IgD-negative memory B cell (primary cell): ENCODE data around the gene KAT2B. TPM values are rescaled to one million over a fixed set of nuclear protein-coding genes. Genes with fewer than 3 reads are reported as not detected.

Source experiments
- H3K27ac Mint-ChIP-seq, 3 donors: one replicate each; pipeline ENCODE4 v1.8.0; 2020 to 2022; ENCODE audit warnings: mild to moderate bottlenecking in 3 of 3, mixed read lengths in 3 of 3, moderate library complexity in 1 of 3
- H3K27me3 Mint-ChIP-seq: one replicate; pipeline ENCODE4 v1.8.0; 2021; ENCODE audit warnings: mixed read lengths
- H3K36me3 Mint-ChIP-seq: one replicate; pipeline ENCODE4 v1.8.0; 2020; ENCODE audit warnings: mild to moderate bottlenecking, mixed read lengths
- H3K4me1 Mint-ChIP-seq, 3 donors: one replicate each; pipeline ENCODE4 v1.8.0; 2020 to 2022; ENCODE audit warnings: mixed read lengths in 3 of 3, mild to moderate bottlenecking in 1 of 3
- H3K4me3 Mint-ChIP-seq, 4 donors: one replicate each; pipeline ENCODE4 v1.8.0; 2020 to 2022; ENCODE audit warnings: mild to moderate bottlenecking in 4 of 4, mixed read lengths in 4 of 4, moderate library complexity in 3 of 4
- H3K9me3 Mint-ChIP-seq, 3 donors: one replicate each; pipeline ENCODE4 v1.8.0; 2020 to 2021; ENCODE audit warnings: mixed read lengths in 3 of 3, mild to moderate bottlenecking in 1 of 3
- polyA plus RNA-seq: library from polyadenylated mRNA; unstranded; fragments of 300-500 nt; fragmentation: Illumina TruSeq; gene quantifications from one replicate; pipeline ENCODE4 v1.2.3, GENCODE V29; 2021

The KAT2B gene
- polyA plus RNA-seq, 1 donor from 2014 or later: 4.8 TPM

DNA sequence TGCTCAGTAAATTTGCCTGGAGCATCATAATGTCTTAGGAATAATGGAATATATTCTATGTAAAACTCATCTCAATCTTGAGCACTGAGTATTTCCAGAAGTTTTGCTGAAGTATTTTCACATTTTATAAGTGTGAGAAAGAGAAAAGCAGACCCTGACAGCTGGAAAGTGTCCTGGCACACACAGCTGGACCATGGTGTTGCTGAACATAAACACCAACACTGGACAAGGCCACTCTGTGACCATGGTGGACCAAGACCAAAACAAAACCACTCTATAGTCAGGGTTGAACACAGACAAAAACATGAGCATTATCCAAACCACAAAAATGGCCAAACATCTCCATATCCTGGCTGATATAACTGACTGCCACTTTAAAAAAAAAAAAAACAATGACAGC lies 160.9 kb downstream of the KAT2B start:
- Mint-ChIP-seq H3K27me3 (peaks cover 1% of the 10 kb centered on the region), H3K36me3 (peaks cover 5% of the 10 kb centered on the region), H3K27ac (no peak overlapping the region), H3K4me3 (no peak overlapping the region), H3K4me1 (peaks cover 0 to 10% (median 2%) of the 10 kb centered on the region in 3 donors), H3K9me3 (peaks cover 0 to 5% (median 3%) of the 10 kb centered on the region in 3 donors)

Other genes starting within 250 kb of the KAT2B start
- gene EFHB, start 106.2 kb upstream of the KAT2B start, polyA plus RNA-seq: 1.0 TPM
- gene RAB5A, start 93.3 kb upstream of the KAT2B start, polyA plus RNA-seq: 29.7 TPM
- 0.64 TPM for gene PP2D1, start 28.2 kb upstream of the KAT2B start, polyA plus RNA-seq
- gene SGO1, start 145.8 kb downstream of the KAT2B start, polyA plus RNA-seq: 8.3 TPM